Activated effector memory CD4-positive, alpha-beta T cell treated with anti-CD3 and anti-CD28 coated beads, Interleukin-2, amount 50 U/mL, for 16 hours (primary cell): ENCODE measurements around the gene FRMD5.

Experiments
- DNase-seq: peaks from one replicate; pipeline ENCODE4 v3.0.0-alpha.2; 2020

Gene FRMD5

GRCh38 chr15:43919540-43920253 lies 275.4 kb downstream of the FRMD5 start:
- DNase-seq, result no peak

- DNase-seq, result no peak
Observed at GRCh38 chr15:43918717-43919116, 276.4 kb downstream of the FRMD5 start.

GRCh38 chr15:43916326-43916660 lies 278.8 kb downstream of the FRMD5 start:
- DNase-seq, result no peak

- DNase-seq, result no peak
Observed at GRCh38 chr15:43915631-43916325, 279.3 kb downstream of the FRMD5 start.

GRCh38 chr15:43913941-43914340 lies 281.1 kb downstream of the FRMD5 start:
- DNase-seq, result no peak

GRCh38 chr15:43913026-43913780 lies 281.9 kb downstream of the FRMD5 start:
- DNase-seq, result no peak

GRCh38 chr15:43912208-43912607 lies 282.9 kb downstream of the FRMD5 start:
- DNase-seq, result no peak

GRCh38 chr15:43911235-43911781 lies 283.8 kb downstream of the FRMD5 start:
- DNase-seq, result no peak

- DNase-seq, result no peak
Observed at GRCh38 chr15:43908516-43909050, 286.5 kb downstream of the FRMD5 start.

GRCh38 chr15:43905755-43906154 lies 289.3 kb downstream of the FRMD5 start:
- DNase-seq, result no peak

GRCh38 chr15:43903864-43904290 lies 291.2 kb downstream of the FRMD5 start:
- DNase-seq, result peak; percentile 71

GRCh38 chr15:43901495-43901894 lies 293.6 kb downstream of the FRMD5 start:
- no peak for DNase-seq

GRCh38 chr15:43900996-43901395 lies 294.1 kb downstream of the FRMD5 start:
- DNase-seq, result no peak

- no peak for DNase-seq
Observed at GRCh38 chr15:43899928-43900327, 295.1 kb downstream of the FRMD5 start.

- no peak for DNase-seq
Observed at GRCh38 chr15:43898891-43899290, 296.2 kb downstream of the FRMD5 start.

- DNase-seq, result no peak
Observed at GRCh38 chr15:43896543-43896942, 298.5 kb downstream of the FRMD5 start.

GRCh38 chr15:43895586-43895985 lies 299.5 kb downstream of the FRMD5 start:
- DNase-seq, result no peak

GRCh38 chr15:43893956-43894355 lies 301.1 kb downstream of the FRMD5 start:
- DNase-seq, result no peak

GRCh38 chr15:43889042-43889441 lies 306.0 kb downstream of the FRMD5 start:
- no peak for DNase-seq

GRCh38 chr15:43887901-43888300 lies 307.2 kb downstream of the FRMD5 start:
- DNase-seq, result no peak

- DNase-seq, result peak; percentile 37
Observed at GRCh38 chr15:43886558-43886957, 308.5 kb downstream of the FRMD5 start.

GRCh38 chr15:43883571-43883970 lies 311.5 kb downstream of the FRMD5 start:
- no peak for DNase-seq

- no peak for DNase-seq
Observed at GRCh38 chr15:43881944-43882343, 313.1 kb downstream of the FRMD5 start.
